GM19467 (cell line): ENCODE results near the gene RAB10.
"Not testable (repeated sequence)": the region's sequence is repeated elsewhere in the genome, so short reads cannot be mapped to it uniquely, and the experiment has no call there.

Experiments
- ATAC-seq: cut with Tn5 transposase; IDR thresholded peaks from one replicate; pipeline ENCODE4 v1.9.1; 2021; ENCODE audit warnings: mild to moderate bottlenecking, moderate library complexity; ENCODE audit not compliant: unreplicated experiment

The RAB10 gene

GRCh38 chr2:26016012-26016705 lies 17.7 kb upstream of the RAB10 start:
- no peak for ATAC-seq

DNA sequence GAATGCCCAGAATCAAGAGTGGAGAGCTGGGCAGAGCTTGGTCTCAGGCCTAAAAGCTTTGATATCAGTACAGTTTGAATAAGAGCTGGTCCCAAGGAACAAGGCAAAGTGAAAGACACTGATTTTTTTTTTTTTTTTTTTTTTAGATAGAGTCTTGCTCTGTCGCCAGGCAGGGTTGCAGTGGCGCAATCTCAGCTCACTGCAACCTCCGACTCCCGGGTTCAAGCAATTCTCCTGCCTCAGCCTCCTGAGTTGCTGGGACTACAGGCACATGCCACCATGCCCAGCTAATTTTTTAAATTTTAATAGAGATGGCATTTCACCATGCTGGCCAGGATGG lies 17.2 kb upstream of the RAB10 start:
- not testable (repeated sequence) for ATAC-seq

DNA sequence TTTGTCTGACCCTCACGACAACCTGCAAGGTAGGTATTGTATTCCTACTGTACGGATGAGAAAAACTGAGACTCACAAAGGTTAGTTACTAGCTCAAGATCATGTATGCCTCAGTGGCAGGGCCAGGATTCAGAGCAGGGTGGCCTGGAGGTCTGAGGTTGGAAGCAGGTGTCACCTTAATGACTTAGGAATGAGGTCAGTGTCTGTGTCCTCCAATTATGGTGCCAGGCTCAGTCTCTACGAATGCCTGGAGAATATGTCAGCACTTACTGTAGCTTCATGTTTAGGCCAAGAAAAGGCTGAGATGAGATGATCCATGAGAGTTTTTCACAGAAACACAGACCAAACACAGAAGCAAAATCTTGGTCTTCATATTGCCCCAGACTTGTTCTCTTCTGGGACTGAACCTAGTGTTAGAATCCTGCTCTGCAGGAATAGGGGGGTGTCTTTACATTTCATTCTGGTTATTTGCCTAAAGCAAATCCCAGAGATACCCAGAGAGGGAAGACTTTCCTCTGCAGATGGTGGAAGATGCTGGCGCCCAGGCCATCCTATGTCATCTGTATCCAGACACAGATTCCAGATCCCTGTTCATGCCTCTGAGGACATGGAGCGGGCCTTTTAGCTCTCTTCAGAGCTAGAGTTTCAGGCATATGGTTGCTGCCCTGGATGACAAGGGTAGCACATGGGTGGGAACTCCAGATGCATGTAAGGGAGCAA lies 16.3 kb upstream of the RAB10 start:
- ATAC-seq = no peak

DNA sequence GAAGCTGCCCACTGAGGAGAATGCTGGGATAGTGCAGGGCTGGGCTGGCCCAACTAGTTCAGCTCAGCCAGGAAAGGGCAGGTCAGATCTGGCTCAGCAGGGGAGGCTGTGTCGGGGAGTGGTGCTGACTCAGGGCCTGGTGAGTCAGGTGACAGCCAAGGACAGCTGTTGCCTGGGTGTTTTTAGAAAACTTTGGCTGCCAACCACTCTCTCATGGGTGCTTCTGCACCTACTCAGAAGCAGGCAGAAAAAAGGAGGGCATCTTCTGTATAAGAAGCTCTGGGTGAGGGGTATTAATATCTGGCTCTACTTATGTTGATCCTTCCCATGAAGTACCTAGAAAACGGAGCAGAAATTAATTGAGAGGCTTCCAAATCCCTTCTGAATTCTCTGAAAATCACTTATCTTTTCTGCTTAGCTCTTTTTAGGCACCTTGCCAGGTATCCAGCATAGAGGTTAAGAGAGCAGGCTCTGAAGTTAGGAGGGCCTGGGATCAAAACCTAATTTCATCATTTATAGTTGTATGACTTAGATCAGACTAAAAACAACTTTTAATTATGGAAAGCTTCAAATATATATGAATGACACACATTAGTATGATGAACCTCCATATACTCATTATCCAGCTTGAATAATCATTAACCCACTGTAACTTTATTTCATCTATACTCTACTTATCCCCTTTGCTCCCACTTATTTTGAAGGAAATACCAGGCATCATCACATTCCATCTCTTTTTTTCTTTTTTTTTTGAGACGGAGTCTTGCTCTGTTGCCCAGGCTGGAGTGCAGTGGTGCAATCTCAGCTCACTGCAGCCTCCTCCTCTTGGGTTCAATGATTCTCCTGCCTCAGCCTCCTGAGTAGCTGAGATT lies 15.5 kb upstream of the RAB10 start:
- no peak for ATAC-seq

GRCh38 chr2:26020231-26020640 lies 13.6 kb upstream of the RAB10 start:
- ATAC-seq = no peak

DNA sequence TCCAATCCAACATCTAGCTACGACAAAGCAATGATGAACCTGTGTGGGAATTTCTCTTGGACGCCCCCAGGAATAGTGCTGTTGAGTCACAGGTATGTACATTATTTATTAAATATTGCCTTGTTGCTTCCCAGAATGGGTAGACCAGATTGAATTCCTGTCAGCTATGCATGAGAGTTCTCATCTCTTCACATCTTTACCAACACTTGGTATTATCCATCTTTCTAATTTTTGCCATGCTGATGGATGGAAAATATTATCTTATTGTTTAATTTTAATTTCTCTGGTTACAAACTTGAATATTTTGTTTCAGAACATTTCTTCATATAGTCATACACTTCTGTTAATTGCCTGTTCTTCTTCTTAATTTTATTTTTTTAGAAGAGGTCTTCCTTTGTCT lies 9.6 kb upstream of the RAB10 start:
- ATAC-seq = no peak

- ATAC-seq = no peak
Observed at GRCh38 chr2:26025509-26025908, 8.4 kb upstream of the RAB10 start.

- ATAC-seq = not testable (repeated sequence)
Observed at GRCh38 chr2:26028083-26028482, 5.8 kb upstream of the RAB10 start.

- ATAC-seq = not testable (repeated sequence)
Observed at GRCh38 chr2:26032586-26033269, 1.2 kb upstream of the RAB10 start.

- peak; percentile 10 for ATAC-seq
Observed at GRCh38 chr2:26033270-26033817, 540 bp upstream of the RAB10 start.

GRCh38 chr2:26034637-26034992 lies 731 bp downstream of the RAB10 start:
- ATAC-seq = no peak

- no peak for ATAC-seq
Observed at GRCh38 chr2:26035090-26035743, 1.3 kb downstream of the RAB10 start.

DNA sequence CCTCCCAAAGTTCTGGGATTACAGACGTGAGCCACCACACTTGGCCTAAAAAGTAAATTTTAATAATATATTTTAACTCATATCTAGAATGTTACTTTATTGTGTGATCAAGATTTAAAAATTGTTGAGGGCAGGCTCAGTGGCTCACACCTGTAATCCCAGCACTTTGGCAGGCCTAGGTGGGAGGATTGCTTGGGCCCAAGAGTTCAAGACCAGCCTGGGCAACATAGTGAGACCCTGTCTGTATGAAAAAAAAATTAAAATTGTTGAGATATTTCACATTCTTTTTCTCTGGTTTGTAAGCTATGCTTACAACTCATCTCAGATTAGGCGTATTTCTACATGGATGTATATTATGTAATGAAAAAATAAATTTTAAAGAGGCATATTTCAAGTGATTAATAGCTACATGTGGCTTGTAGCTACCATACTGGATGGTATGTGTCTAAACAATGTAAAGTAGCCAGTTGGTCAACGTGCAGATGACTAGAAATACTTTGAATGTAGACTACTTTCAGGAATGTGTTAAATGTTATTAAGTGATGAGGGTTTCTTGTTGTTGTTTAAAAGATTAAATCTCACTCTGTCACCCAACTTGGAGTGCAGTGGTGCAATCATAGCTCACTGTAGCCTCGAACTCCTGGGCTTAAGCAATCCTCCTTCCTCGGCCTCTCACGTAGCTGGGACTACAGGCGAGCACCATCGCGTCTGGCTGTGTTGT lies 5.9 kb downstream of the RAB10 start:
- no peak for ATAC-seq

DNA sequence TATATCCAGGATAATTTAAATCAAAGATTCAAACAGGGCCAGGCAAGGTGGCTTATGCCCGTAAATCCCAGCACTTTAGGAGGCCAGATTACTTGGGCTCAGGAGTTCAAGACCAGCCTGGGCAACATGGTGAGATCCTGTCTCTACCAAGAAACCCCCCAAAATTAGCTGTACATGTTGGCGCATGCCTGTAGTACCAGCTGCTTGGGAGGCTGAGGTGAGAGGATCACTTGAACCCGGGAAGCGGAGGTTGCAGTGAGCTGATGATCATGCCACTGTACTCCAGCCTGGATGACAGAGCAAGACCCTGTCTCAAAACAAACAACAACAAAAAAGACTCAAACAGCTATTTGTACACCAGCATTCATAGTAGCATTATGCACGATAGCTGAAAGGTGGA lies 9.2 kb downstream of the RAB10 start:
- no peak for ATAC-seq

DNA sequence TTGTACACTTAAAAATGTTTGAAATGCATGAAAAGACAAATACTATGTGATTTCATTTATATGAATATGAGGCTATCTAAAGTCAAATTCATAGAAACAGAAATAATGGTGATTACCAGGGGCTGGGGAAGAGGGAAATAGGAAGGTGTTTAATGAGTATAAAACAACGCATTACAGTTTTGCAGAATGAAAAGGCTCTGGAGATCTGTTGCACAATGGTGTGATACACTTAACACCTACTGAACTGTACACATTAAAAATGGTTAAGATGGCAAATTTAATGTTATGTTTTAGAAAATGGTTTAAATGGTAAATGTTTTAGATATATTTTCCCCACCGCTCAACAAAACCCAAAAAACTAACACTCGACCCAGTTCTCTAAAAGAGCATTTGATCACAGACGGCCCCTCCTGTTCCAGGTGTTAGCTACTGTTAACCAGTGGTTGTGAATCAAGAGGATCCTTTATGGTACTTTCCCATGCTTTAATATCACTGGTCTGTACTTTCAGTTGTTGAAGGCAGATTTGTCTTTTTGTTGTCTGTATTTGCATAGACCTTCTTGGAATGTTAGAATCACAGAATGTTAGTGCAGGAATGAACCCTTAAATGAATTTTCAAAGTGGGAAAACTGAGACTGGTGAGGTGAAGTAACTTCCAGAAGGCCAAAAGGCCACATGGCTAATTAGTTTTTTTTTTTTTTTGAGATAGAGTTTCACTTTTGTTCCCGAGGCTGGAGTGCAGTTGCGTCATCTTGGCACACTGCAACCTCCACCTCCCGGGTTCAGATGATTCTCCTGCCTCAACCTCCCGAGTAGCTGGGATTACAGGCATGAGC lies 10.2 kb downstream of the RAB10 start:
- no peak for ATAC-seq

DNA sequence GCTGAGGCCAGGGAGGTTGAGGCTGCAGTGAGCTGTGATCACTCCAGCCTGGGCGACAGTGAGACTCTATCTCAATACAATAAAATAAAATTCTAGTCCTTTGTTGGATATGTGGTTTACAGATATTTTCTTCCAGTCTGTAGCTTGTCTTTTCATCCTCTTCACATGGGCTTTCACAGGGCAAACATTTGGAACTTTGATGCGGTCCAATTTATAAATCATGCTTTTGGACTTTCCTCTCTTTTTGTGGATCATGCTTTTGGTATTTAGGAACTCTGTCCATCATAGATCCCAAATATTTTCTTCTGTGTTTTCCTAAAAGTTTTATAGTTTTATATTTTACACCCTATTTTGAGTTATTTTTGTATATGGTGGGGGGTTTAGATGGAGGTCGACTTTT lies 14.9 kb downstream of the RAB10 start:
- no peak for ATAC-seq

DNA sequence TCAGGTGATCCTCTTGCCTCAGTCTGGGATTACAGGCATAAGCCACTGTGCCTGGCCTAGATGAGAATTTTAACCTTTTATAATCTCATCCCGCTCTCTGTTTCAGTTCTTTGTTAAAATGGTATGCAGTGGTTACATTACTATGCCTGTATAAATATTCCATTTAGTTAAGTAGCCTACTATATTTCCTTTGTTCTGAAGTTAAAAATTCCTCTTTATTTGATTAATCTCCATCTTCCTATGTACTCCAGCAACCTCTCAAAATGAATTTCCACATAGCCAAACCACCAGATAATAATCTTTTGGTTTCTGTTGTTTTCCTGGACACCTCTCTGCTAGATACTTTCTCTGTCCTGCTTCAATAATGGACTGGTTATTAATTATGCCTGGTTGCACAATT lies 15.8 kb downstream of the RAB10 start:
- no peak for ATAC-seq

DNA sequence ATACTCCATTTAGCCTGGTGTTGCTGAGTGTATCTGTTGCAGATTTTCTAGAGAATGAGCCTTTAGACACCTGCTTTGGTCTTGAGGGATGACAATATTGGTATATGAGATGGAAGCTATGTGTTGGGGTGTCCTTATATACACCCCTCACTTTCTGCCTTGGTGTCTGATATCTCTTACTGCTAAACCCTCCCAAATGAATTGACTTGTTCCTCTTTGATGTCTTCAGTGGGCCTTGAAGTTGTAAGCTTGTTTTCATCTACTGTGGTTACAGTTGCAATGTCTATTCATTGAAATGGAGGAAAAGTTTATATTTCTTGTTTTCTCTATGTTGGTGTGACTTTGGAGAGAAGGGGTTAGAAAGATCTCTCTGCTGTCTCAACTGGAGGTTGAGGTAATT lies 18.9 kb downstream of the RAB10 start:
- ATAC-seq = no peak
